ENCODE measurements around the gene CDHR1.

CDHR1 gene

GRCh38 chr10:84254552-84255478 lies 60.5 kb downstream of the CDHR1 start:
- no peak overlapping the region for H3K4me3 ChIP-seq (ENCODE audit: control insufficient read depth, low read depth, low read length)
- TF ChIP-seq, protein P1, sequence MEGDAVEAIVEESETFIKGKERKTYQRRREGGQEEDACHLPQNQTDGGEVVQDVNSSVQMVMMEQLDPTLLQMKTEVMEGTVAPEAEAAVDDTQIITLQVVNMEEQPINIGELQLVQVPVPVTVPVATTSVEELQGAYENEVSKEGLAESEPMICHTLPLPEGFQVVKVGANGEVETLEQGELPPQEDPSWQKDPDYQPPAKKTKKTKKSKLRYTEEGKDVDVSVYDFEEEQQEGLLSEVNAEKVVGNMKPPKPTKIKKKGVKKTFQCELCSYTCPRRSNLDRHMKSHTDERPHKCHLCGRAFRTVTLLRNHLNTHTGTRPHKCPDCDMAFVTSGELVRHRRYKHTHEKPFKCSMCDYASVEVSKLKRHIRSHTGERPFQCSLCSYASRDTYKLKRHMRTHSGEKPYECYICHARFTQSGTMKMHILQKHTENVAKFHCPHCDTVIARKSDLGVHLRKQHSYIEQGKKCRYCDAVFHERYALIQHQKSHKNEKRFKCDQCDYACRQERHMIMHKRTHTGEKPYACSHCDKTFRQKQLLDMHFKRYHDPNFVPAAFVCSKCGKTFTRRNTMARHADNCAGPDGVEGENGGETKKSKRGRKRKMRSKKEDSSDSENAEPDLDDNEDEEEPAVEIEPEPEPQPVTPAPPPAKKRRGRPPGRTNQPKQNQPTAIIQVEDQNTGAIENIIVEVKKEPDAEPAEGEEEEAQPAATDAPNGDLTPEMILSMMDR (conservative IDR thresholded peaks at IDR 0.05; ENCODE audit: control insufficient read depth, insufficient read depth, low read depth, low read length), result no peak
- no peak for DNase-seq (ENCODE audit: low read depth)

- TF ChIP-seq, protein P1 (conservative IDR thresholded peaks at IDR 0.05; ENCODE audit: control insufficient read depth, insufficient read depth, low read depth, low read length), result peak; percentile 59
- no peak overlapping the region for H3K4me3 ChIP-seq (ENCODE audit: control insufficient read depth, low read depth, low read length)
- DNase-seq (ENCODE audit: low read depth), result peak; percentile 44
Observed at GRCh38 chr10:84256510-84257342, 62.4 kb downstream of the CDHR1 start.

DNA sequence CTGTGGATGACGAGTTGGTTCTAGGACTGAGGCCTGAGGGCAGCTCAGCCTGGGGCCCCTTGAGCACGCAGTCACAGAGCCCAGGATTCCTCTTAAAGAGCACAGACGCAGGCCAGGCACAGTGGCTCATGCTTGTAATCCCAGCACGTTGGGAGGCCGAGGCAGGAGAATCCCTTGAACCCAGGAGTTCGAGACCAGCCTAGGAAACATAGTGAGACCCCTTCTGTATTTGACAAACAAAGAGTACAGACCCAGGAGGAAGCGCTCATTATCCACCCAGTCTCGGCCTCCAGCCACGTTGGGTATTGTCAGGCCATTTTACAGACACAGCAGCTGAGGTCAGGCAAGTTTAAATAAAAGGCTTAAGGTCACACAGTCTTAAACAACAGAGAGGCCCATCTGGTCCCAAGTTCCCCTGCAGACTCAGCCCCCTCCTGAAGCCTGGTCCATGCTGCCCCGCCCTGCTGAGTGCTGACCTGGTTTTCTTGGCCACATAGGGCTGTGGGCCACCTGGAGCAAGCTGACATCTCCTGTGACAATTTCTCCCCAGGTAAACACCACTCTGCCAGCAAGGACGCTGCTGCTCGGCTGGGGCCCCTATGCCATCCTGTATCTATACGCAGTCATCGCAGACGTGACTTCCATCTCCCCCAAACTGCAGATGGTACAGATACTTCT lies 63.1 kb downstream of the CDHR1 start:
- TF ChIP-seq, protein P1 (conservative IDR thresholded peaks at IDR 0.05; ENCODE audit: control insufficient read depth, insufficient read depth, low read depth, low read length), result no peak
- H3K4me3 ChIP-seq (ENCODE audit: control insufficient read depth, low read depth, low read length), result no peak overlapping the region
- no peak for DNase-seq (ENCODE audit: low read depth)

- TF ChIP-seq, protein P1 (conservative IDR thresholded peaks at IDR 0.05; ENCODE audit: control insufficient read depth, insufficient read depth, low read depth, low read length), result no peak
- DNase-seq (ENCODE audit: low read depth), result no peak
Observed at GRCh38 chr10:84258034-84258695, 63.8 kb downstream of the CDHR1 start.

GRCh38 chr10:84261236-84261915 lies 67.0 kb downstream of the CDHR1 start:
- H3K4me3 ChIP-seq (ENCODE audit: control insufficient read depth, low read depth, low read length), result no peak overlapping the region
- DNase-seq (ENCODE audit: low read depth), result no peak
- TF ChIP-seq, protein P1 (conservative IDR thresholded peaks at IDR 0.05; ENCODE audit: control insufficient read depth, insufficient read depth, low read depth, low read length), result no peak

More at GRCh38 chr10:84258034-84258695, 63.8 kb downstream of the CDHR1 start:
- no peak overlapping the region for H3K4me3 ChIP-seq (ENCODE audit: control insufficient read depth, low read depth, low read length)
